Effector CD4-positive, alpha-beta T cell (primary cell): Measurements from ENCODE around the gene D2HGDH.
"Not testable (repeated sequence)": the region's sequence is repeated elsewhere in the genome, so short reads cannot be mapped to it uniquely, and the experiment has no call there.

Source experiments
- DNase-seq: peaks from one replicate; pipeline ENCODE4 v3.0.0-alpha.2; 2020

The D2HGDH gene

GRCh38 chr2:241771286-241772062 lies 37.0 kb downstream of the D2HGDH start:
- no peak for DNase-seq

DNA sequence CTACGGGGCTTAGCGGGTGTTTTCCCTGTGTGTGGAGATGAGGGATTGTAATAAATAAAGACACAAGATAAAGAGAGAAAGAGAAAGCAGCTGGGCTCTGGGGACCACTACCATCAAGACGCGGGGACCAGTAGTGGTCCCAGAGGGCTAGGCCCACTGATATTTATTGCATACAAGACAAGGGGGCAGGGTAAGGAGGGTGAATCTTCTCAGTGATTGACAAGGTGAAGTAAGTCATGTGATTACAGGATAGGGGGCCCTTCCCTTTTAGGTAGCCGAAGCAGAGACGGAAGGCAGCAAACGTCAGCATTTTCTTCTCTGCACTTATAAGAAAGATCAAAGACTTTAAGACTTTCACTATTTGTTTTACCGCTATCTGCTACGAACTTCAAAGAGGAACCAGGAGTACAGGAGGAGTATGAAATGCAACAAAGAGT lies 37.7 kb downstream of the D2HGDH start:
- no peak for DNase-seq

- DNase-seq, result no peak
Observed at GRCh38 chr2:241773511-241774418, 39.3 kb downstream of the D2HGDH start.

GRCh38 chr2:241774419-241775222 lies 40.2 kb downstream of the D2HGDH start:
- no peak for DNase-seq

DNA sequence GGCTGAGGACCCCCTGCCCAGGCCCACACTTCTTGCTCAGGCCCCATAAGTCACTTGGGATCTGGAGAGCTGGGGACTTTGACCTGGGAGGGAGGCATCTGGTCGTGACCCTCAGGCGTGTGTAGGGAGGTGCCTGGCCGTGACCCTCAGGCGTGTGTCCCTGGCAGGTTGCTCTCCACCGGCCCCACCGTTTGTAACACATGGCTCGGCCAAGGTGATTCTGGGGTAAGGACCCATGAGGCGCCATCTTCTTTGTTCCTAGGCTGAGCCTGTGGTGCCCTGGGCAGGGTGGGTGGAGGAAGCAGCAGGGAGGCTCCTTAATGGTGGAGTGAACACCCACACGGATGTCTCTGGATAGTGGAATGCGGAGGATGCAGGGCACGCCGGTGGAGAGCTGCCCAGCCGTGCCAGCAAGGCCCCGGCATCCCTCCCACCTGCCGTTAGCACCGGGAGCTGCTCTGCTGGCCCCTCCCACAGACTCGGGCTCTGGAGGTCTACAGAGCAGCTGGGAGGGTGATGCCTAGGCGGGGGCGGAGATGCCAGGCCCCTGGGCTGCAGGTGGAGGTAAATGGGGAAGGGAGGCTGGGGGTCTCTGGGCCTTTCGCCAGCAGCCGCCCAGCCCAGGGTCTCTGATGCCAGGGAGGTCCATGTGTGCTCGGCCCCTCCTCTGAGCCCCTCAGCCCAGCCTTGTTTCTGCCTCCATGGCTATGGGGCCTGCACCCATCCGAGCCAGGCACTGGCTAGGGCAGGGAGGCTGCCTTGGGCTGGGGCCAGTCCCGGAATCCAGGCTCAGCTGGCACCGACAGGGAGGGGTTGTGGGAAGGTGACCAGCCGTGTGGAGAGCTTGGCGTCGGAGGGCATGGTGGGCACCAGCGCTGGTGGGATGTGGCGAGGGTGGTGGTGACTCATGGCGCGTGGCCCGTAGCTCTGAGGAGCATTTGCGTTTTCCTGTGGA lies 41.1 kb downstream of the D2HGDH start:
- DNase-seq, result no peak

GRCh38 chr2:241776336-241777169 lies 42.1 kb downstream of the D2HGDH start, which contains the start of gene GAL3ST2:
Gene GAL3ST2, plus strand, starts transcription at chr2:241776822. Its CDS starts 134 bp downstream, at chr2:241776956.
- DNase-seq, result no peak

DNA sequence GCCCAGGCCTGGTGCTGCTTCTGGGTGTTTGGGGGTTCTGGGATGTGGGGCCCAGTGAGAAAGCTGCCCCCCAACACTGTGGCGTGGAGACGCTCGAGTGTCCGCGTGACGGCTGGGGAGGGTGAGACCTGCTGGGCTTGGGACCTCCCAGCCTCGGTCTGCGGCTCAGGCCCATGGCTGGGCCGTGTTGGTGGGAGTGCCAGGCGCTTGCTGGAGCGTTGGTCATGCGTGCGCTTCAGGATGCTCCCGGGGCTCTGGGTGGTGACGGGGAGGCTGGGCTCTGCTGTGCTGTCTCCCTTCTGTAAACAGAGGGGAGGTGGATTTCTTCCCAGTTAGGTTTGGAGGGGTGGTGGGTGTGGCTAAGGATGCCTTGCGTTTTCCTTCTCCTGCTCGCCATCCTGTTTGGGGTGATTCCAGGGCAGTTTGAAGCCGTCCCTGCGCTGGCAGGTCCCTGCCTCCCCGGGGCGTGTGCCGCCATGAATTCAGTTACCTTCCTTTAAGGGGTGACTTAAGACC lies 42.8 kb downstream of the D2HGDH start:
- no peak for DNase-seq

DNA sequence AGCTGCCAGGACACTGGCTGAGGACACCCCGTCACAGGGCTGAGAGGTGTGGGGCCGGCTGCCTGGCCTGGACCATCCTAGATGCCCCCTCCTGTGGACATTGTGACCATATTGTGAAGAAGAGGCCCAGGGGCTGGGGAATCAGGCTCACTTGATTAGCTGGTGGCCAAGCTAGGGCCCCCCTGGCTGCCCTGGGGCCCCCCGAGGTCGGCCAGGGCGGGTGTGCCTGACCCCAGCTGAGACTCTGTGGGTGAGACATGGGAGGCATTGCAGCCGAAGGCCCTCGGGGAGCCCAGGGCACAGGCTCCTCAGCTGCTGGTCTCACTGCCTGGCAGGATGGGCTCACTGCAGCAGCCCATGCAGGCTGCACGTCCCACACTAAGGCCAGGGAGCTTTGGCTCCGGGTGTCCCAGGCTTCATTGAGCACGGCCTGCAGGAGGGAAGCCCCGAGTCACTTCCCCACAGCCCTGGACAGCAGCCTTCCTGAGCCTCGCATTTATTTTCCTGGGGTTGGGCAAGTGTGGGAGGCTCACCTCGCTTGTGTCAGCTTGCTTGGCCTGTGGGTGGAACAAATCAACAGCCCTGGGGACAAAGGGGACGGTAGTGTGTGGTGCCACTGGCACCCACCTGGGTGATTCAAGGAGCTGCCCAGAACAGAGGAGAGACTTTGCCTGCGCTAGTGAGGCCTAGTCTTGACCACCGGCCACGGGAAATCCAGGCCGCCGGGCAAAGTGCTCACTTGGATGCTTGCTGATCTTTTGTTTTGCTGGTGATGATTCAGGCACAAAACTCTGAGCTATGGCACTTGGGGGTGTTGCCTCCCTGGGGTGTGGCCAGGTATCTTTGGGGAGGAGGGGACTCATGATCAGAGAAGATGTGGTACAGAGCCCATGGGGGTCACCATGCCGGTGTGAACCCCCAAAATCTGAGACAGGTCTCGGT lies 43.5 kb downstream of the D2HGDH start:
- no peak for DNase-seq

- DNase-seq, result no peak
Observed at GRCh38 chr2:241780939-241781569, 46.6 kb downstream of the D2HGDH start.

- not testable (repeated sequence) for DNase-seq
Observed at GRCh38 chr2:241782053-241782452, 47.6 kb downstream of the D2HGDH start.

DNA sequence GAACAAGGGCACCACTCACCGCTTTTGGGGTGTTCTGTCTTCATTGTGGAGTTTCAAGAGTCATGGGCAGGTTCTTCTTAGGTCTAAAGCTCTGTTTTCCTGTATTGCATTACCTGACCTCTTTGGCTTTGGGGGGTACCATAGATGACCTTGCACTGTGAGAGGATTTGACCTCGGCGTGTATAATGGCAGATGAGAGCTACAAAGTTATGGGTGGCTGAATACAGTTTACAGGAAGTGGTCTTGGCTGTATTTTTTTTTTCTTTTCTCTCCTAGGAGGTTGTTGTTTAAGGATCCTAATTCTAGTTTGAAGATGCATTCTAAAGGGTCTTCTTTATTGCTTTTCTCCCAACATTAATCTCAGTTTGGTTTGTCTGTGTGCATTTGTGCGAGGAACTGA lies 53.7 kb downstream of the D2HGDH start:
- no peak for DNase-seq

DNA sequence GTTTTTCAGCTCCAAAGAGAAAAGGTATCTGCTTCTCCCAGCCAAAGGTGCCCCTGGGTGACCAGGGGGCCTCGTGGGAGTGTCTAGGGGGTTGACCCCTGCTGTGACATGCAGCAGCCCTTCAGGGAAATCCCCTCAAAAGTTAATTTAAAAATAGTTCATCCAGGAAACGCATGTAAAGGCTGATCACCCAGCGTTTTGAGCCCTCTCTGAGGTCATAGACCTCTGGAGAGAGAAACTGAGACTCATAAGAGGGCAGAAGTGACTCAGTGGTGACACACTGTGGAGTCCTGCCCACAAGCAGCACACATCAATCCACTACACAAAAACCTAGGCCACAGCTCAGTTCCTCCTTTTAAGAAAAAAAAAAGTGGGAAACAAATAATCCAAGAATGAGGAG lies 54.1 kb downstream of the D2HGDH start:
- no peak for DNase-seq

- not testable (repeated sequence) for DNase-seq
Observed at GRCh38 chr2:241791385-241791784, 57.0 kb downstream of the D2HGDH start.

GRCh38 chr2:241793385-241793784 lies 59.0 kb downstream of the D2HGDH start:
- no peak for DNase-seq

- no peak for DNase-seq
Observed at GRCh38 chr2:241794250-241794823, 59.9 kb downstream of the D2HGDH start.

GRCh38 chr2:241795021-241795999 lies 60.9 kb downstream of the D2HGDH start:
- no peak for DNase-seq

- DNase-seq, result no peak
Observed at GRCh38 chr2:241796209-241796608, 61.8 kb downstream of the D2HGDH start.
